Measurements from ENCODE around the gene MTCL1.

DNA sequence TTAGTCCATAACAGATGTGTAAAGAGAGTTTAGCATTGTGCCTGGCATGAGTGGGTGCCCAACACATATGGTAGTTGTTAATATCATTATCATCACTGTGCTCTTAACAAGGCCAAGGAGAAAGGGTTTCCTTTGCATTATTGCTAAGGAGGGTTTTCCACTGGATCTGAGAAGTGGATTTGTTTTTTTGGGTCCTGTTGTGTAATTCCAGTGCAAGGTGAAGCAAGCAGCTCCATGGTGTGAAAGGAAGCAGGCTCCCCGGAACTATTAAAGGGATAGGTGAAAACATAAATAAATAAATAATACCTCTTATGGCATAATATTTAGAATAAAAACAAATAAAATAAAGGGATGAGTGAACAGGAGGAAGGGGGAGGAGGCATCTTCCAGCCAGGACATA is 65.3 kb downstream of the MTCL1 start:
- TF ChIP-seq, protein P1, sequence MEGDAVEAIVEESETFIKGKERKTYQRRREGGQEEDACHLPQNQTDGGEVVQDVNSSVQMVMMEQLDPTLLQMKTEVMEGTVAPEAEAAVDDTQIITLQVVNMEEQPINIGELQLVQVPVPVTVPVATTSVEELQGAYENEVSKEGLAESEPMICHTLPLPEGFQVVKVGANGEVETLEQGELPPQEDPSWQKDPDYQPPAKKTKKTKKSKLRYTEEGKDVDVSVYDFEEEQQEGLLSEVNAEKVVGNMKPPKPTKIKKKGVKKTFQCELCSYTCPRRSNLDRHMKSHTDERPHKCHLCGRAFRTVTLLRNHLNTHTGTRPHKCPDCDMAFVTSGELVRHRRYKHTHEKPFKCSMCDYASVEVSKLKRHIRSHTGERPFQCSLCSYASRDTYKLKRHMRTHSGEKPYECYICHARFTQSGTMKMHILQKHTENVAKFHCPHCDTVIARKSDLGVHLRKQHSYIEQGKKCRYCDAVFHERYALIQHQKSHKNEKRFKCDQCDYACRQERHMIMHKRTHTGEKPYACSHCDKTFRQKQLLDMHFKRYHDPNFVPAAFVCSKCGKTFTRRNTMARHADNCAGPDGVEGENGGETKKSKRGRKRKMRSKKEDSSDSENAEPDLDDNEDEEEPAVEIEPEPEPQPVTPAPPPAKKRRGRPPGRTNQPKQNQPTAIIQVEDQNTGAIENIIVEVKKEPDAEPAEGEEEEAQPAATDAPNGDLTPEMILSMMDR (IDR thresholded peaks at IDR 0.05) = no peak
- no peak for TF ChIP-seq POLR2A (IDR thresholded peaks at IDR 0.05)

Data from heart left ventricle (tissue), 13 donors.